ENCODE data around the gene C10orf67.

C10orf67 gene

DNA sequence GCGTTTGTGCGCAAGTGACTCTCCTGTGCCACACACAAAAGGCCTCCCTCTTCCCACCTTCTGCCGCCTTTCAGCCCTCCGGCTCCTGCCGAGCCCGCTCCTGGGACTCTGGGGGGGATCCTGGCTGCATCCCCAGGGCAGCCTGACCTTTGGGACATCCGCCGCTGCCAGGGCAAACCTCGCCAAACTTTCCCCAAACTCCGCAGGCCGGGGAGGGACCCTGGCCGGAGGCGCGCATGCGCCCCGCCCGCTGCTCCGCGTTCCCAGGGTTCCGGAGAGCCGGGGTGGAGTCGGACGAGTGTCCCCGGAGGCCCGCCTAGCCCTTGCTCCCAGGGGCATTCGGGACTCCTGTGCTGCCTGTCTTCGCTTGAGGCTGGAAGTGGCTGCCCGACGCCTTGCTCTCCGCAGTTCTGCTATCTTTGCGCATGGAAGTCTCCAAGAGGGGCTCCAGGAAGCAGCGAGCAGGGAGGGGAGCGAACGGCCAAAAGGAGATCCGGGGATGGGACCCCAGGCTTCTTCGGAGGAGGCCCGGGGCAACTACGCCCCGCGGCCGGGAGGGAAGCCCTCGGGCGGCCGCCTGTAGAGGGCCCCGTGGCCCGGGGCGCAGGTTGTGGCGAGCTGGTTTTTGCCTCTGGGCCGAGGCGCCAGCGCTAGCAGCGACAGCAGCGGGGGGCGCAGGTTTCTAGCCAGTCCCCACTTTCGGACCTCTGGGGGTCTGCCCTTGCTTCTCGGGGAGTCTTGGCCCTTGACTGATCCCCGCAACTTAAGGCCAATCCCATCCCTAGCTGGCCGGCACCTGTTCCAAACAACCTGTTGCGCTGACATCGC is 145.4 kb downstream of the C10orf67 start:
- peak; percentile 22 for DNase-seq (ENCODE audit: low read depth, low spot score)
- in situ Hi-C loops (cut with HindIII; ENCODE audit: low sequenced_read_pairs) = no loop called here
- no peak for TF ChIP-seq CTCF (IDR thresholded peaks at IDR 0.05; ENCODE audit: low read depth, low read length)
- no peak overlapping the region for H3K4me3 ChIP-seq (ENCODE audit: low read depth, low read length)

DNA sequence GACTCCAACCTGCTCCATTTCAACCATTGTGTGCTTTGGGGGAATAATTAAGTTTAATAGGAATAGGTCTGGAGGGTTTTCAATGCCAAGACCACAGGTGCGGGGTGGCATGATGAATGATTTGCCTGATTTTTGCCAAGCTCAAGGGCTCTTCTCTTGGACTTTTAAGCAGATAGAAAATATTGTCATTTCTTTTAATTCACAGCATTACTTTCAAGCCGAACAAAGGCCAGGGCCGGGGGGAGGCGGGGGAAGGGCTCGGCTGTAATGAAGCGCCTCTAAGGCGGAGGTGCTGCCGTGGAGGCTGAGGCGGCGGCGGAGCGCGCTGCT is 146.0 kb downstream of the C10orf67 start:
- in situ Hi-C loops (cut with HindIII; ENCODE audit: low sequenced_read_pairs) = no loop called here
- no peak overlapping the region for H3K4me3 ChIP-seq (ENCODE audit: low read depth, low read length)
- DNase-seq (ENCODE audit: low read depth, low spot score) = no peak
- no peak for TF ChIP-seq CTCF (IDR thresholded peaks at IDR 0.05; ENCODE audit: low read depth, low read length)

DNA sequence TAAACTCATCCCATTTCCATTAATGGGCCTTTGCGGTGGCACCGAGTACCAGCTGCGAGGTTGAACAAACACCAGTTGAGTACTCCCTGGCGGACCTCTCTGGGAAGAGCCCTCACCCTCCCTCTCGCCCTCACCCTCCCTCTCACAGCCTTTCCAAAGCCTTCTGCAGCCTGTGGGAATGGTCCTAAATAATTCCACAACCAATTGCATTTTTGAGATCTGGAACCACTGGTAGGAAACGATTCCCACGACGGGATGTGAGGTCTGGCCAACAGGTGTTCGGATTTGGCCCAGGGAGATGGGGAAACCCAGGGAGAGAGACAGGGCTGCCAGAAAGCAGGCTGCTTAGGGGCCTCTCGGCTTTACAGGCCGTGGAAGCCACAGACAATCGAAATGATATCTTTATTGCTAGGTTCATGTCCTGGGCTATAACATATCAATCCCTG is 147.2 kb downstream of the C10orf67 start:
- no peak for DNase-seq (ENCODE audit: low read depth, low spot score)
- TF ChIP-seq CTCF (IDR thresholded peaks at IDR 0.05; ENCODE audit: low read depth, low read length) = no peak
- in situ Hi-C loops (cut with HindIII; ENCODE audit: low sequenced_read_pairs) = no loop called here
- H3K4me3 ChIP-seq (ENCODE audit: low read depth, low read length) = no peak overlapping the region

DNA sequence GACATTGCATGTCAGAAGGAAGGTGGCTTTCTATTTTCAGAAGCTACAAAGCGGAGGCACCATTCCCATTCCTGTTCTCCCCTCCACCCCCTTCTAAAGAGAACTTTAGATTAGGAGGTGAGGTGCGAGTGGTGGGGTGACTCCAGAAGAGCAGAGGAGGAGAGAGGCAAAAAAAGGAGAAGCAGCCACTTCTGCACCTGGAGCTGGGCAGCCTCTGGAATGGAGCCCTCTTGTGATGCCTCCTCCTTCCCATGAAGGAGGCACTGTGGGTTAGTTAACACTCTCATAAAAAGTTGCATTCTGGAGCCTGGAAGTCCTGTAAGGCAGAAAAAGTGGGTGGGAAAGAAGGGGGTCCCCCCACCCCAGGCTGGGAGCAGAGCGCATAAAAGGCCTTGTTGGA is 147.7 kb downstream of the C10orf67 start:
- H3K4me3 ChIP-seq (ENCODE audit: low read depth, low read length) = no peak overlapping the region
- DNase-seq (ENCODE audit: low read depth, low spot score) = no peak
- TF ChIP-seq CTCF (IDR thresholded peaks at IDR 0.05; ENCODE audit: low read depth, low read length) = no peak
- in situ Hi-C loops (cut with HindIII; ENCODE audit: low sequenced_read_pairs) = no loop called here

GRCh38 chr10:23195846-23196600 is 148.6 kb downstream of the C10orf67 start:
- in situ Hi-C loops (cut with HindIII; ENCODE audit: low sequenced_read_pairs) = no loop called here
- no peak for DNase-seq (ENCODE audit: low read depth, low spot score)
- no peak for TF ChIP-seq CTCF (IDR thresholded peaks at IDR 0.05; ENCODE audit: low read depth, low read length)
- H3K4me3 ChIP-seq (ENCODE audit: low read depth, low read length) = no peak overlapping the region

DNA sequence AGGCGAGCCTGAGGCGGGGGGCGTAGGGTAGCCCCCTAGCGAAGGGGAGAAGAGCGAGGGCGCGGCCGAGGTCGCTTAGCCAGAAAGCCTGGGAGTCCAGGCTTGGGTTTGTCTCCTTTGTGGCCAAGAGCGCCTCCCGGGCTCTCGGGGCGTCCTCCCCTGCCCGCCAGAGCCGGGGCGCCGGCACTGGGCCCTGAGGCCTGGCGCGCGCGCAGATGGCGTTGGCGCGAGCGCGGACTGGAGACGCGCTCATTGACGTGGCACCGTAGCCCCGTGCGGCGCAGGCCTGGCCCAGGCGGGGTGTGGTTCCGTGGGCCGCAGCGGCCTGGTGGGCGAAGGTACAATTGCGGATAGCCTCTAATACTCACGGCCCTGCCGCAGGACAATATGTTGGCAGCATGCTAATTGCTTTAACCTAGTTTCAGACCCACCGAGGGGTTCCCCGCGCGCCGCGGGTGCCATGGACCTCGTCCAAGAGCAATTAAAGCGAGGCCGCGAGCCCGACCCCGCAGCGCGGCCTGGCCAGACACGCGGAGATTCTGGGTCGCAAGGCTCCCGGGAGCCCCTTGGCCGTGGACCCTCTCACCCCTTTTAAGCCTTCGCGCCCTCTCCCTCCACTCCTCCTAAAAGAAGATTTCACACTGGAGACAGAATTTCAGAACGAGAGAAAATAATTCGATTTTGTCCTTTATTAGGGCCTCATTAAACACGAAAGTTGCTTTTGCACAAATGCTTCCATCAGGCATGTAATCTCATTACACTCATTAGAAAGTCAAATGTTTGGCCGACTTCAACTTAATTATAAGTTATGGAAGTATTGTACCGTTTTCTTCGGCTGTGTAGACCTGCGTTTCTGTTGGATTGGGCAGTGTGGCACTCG is 149.4 kb downstream of the C10orf67 start:
- H3K4me3 ChIP-seq (ENCODE audit: low read depth, low read length) = no peak overlapping the region
- TF ChIP-seq CTCF (IDR thresholded peaks at IDR 0.05; ENCODE audit: low read depth, low read length) = no peak
- in situ Hi-C loops (cut with HindIII; ENCODE audit: low sequenced_read_pairs) = no loop called here
- DNase-seq (ENCODE audit: low read depth, low spot score) = no peak
